CD4-positive, alpha-beta memory T cell (primary cell): Measurements from ENCODE around the gene TGFBR1. TPM values are rescaled to one million over a fixed set of nuclear protein-coding genes. Genes with fewer than 3 reads are reported as not detected.
A peak's percentile ranks its signal among the peaks of the same experiment; 100 is the strongest.

Experiments used
- CTCF ChIA-PET: fragments of 350-600 bp; sonication (Branson Sonifier 250); formaldehyde crosslinking; loops from one replicate; lab custom pipeline; 2021; ENCODE audit warnings: inconsistent platforms; ENCODE audit not compliant: partially characterized antibody; lab: Charles Lee
- POLR2A ChIA-PET: fragments of 350-600 bp; sonication (Branson Sonifier 250); formaldehyde crosslinking; loops from one replicate; lab custom pipeline; 2021; ENCODE audit not compliant: partially characterized antibody; lab: Charles Lee
- DNase-seq, 5 donors: peaks; one replicate each; pipeline versions ENCODE4 v3.0.0 to v3.0.0-alpha.2; 2020 to 2022; ENCODE audit warnings: mixed read lengths in 1 of 5
- H3K27ac ChIP-seq: one replicate; pipeline ENCODE4 v1.7.0; 2013; ENCODE audit warnings: low read depth, low read length
- H3K27me3 ChIP-seq: 2 replicates; pipeline ENCODE4 v1.7.0; 2013; ENCODE audit warnings: mild to moderate bottlenecking, low read length, moderate library complexity; ENCODE audit not compliant: insufficient read depth
- H3K36me3 ChIP-seq: 2 replicates; pipeline ENCODE4 v1.7.0; 2013; ENCODE audit warnings: mild to moderate bottlenecking, low read length, moderate library complexity; ENCODE audit not compliant: insufficient read depth
- H3K4me1 ChIP-seq: 2 replicates; pipeline ENCODE4 v1.7.0; 2013; ENCODE audit warnings: mild to moderate bottlenecking, low read length, moderate library complexity; ENCODE audit not compliant: insufficient read depth
- H3K4me3 ChIP-seq, 2 donors: one replicate each; pipeline ENCODE4 v1.7.0; 2013; ENCODE audit warnings: low read length in 2 of 2, mild to moderate bottlenecking in 1 of 2
- H3K9me3 ChIP-seq, 2 donors: one replicate each; pipeline ENCODE4 v1.7.0; 2013; ENCODE audit warnings: low read length in 2 of 2, control low read depth in 1 of 2; ENCODE audit not compliant: control insufficient read depth in 1 of 2
- H3K27ac Mint-ChIP-seq, 7 donors: one replicate each; pipeline ENCODE4 v1.8.0; 2020 to 2021; ENCODE audit warnings: mixed read lengths in 7 of 7, mild to moderate bottlenecking in 6 of 7, inconsistent platforms in 3 of 7, moderate library complexity in 3 of 7
- H3K27me3 Mint-ChIP-seq, 2 donors: one replicate each; pipeline ENCODE4 v1.8.0; 2020 to 2021; ENCODE audit warnings: mixed read lengths in 2 of 2
- H3K36me3 Mint-ChIP-seq, 2 donors: one replicate each; pipeline ENCODE4 v1.8.0; 2020 to 2021; ENCODE audit warnings: mixed read lengths in 2 of 2, inconsistent platforms in 1 of 2, mild to moderate bottlenecking in 1 of 2
- H3K4me1 Mint-ChIP-seq, 4 donors: one replicate each; pipeline ENCODE4 v1.8.0; 2020 to 2021; ENCODE audit warnings: mixed read lengths in 4 of 4, mild to moderate bottlenecking in 1 of 4
- H3K4me3 Mint-ChIP-seq, 8 donors: one replicate each; pipeline ENCODE4 v1.8.0; 2020 to 2021; ENCODE audit warnings: mixed read lengths in 8 of 8, mild to moderate bottlenecking in 7 of 8, moderate library complexity in 6 of 8, inconsistent platforms in 3 of 8
- H3K9me3 Mint-ChIP-seq, 8 donors: one replicate each; pipeline ENCODE4 v1.8.0; 2020 to 2021; ENCODE audit warnings: mixed read lengths in 8 of 8, mild to moderate bottlenecking in 5 of 8, inconsistent platforms in 3 of 8, moderate library complexity in 1 of 8
- intact Hi-C: fragments of 100-400 bp; cut with micrococcal nuclease; formaldehyde crosslinking; loops from one replicate; pipeline ENCODE4 v1.15.1; 2023
- polyA plus RNA-seq, 2 donors: library from polyadenylated mRNA; unstranded; fragments of 300-500 nt; fragmentation: Illumina TruSeq; gene quantifications; one replicate each; pipeline ENCODE4 v1.2.3, GENCODE V29; 2021
- total RNA-seq, 2 experiments: library from RNA; stranded (reverse); gene quantifications; one replicate each; pipeline ENCODE4 v1.2.3, GENCODE V29; 2021

TGFBR1 gene
- total and polyA plus RNA-seq, 4 experiments from 2014 or later, result 19.1 to 27.4 (median 23.9) TPM

DNA sequence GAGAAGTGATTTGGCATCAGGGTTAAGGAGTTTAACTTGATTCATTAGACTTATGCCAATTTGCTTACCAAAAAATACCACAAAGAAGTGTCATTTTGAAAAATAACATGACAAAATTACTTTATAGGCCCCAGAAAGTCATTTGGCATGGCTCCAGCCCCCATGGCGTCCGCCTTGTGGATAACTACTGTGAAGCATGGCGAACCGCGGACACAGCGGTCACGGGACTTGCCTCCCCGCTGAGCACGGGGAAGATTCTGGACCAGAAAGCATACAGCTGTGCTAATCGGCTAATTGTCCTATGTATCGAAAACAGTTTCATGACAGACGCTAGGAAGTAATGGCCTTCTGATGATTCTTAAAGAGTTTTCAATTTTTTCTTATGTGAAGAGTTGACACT is 35.4 kb upstream of the TGFBR1 start:
- CTCF ChIA-PET, result no interaction called here
- Histone ChIP-seq H3K27me3 (no peaks in the 10 kb centered on the region), H3K27ac (no peak overlapping the region), H3K4me3 (no peak overlapping the region), H3K4me1 (peaks cover 18% of the 10 kb centered on the region), H3K36me3 (no peaks in the 10 kb centered on the region), H3K9me3 (no peaks in the 10 kb centered on the region)
- POLR2A ChIA-PET, result interaction anchor here (1.0 to 2.6 kb wide), 4 partner anchors 11 to 36 kb away, joined by 3 to 22 read pairs (median 8); partner anchors contain the start of gene TGFBR1
- no peak for DNase-seq
- Mint-ChIP-seq H3K27ac (peak overlapping the region; percentile 41 to 92 (median 81)), H3K27me3 (no peaks in the 10 kb centered on the region), H3K36me3 (no peaks in the 10 kb centered on the region), H3K9me3 (peaks cover 0 to 2% (median 0%) of the 10 kb centered on the region in 8 donors), H3K4me3 (peak overlapping the region in 4 of 8 donors; percentile 12 to 73 (median 62)), H3K4me1 (peaks cover 24 to 75% (median 47%) of the 10 kb centered on the region in 4 donors)
- intact Hi-C loops, result no loop called here

DNA sequence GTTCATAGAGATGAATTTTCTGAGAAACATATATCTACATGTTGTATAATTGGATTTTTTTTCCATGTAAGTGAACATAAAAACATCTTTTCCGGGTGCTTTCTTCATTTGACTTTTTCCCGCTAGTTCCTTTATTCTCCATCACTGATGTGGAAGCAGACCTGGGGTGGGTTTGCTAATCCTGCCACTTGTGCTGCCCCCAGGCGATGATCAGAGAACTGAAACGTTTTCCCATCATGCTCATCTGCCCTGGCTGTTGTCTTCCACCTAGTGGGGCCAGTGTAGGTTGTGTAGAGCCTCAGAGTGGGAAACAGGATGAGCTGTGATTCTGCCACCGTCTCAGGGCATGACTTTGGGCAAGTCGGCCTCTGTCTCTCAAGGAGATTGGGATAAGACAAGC is 34.2 kb upstream of the TGFBR1 start:
- Histone ChIP-seq H3K4me1 (peaks cover 30% of the 10 kb centered on the region), H3K27me3 (no peaks in the 10 kb centered on the region), H3K4me3 (no peak overlapping the region), H3K9me3 (no peaks in the 10 kb centered on the region), H3K27ac (no peak overlapping the region), H3K36me3 (no peaks in the 10 kb centered on the region)
- peak overlapping the region in 4 of 7 donors; percentile 45 to 75 (median 62) for H3K27ac Mint-ChIP-seq
- H3K36me3 Mint-ChIP-seq, result no peaks in the 10 kb centered on the region
- peaks cover 0 to 2% (median 0%) of the 10 kb centered on the region in 8 donors for H3K9me3 Mint-ChIP-seq
- no peaks in the 10 kb centered on the region for H3K27me3 Mint-ChIP-seq
- peaks cover 31 to 78% (median 50%) of the 10 kb centered on the region in 4 donors for H3K4me1 Mint-ChIP-seq
- CTCF ChIA-PET, result no interaction called here
- intact Hi-C loops, result no loop called here
- DNase-seq, result no peak
- no peak overlapping the region for H3K4me3 Mint-ChIP-seq
- POLR2A ChIA-PET, result interaction anchor here (0.8 kb wide), 1 partner anchor 13 kb away, joined by 3 read pairs; no protein-coding TSS in a partner anchor

- Histone ChIP-seq H3K27ac (no peak overlapping the region), H3K4me3 (no peak overlapping the region), H3K4me1 (peaks cover 37% of the 10 kb centered on the region), H3K9me3 (no peaks in the 10 kb centered on the region), H3K27me3 (no peaks in the 10 kb centered on the region), H3K36me3 (no peaks in the 10 kb centered on the region)
- peaks cover 36 to 81% (median 53%) of the 10 kb centered on the region in 4 donors for H3K4me1 Mint-ChIP-seq
- peak overlapping the region in 1 of 8 donors; percentile 19 for H3K4me3 Mint-ChIP-seq
- ChIA-PET CTCF (no interaction called here), POLR2A (interaction anchor here (0.8 kb wide), 1 partner anchor 14 kb away, joined by 3 read pairs; no protein-coding TSS in a partner anchor)
- peak overlapping the region in 5 of 7 donors; percentile 6 to 86 (median 59) for H3K27ac Mint-ChIP-seq
- H3K27me3 Mint-ChIP-seq, result no peaks in the 10 kb centered on the region
- peaks cover 0 to 2% (median 0%) of the 10 kb centered on the region in 8 donors for H3K9me3 Mint-ChIP-seq
- intact Hi-C loops, result no loop called here
- no peaks in the 10 kb centered on the region for H3K36me3 Mint-ChIP-seq
- DNase-seq, result no peak
Observed at GRCh38 chr9:99071313-99072039, 33.4 kb upstream of the TGFBR1 start.

DNA sequence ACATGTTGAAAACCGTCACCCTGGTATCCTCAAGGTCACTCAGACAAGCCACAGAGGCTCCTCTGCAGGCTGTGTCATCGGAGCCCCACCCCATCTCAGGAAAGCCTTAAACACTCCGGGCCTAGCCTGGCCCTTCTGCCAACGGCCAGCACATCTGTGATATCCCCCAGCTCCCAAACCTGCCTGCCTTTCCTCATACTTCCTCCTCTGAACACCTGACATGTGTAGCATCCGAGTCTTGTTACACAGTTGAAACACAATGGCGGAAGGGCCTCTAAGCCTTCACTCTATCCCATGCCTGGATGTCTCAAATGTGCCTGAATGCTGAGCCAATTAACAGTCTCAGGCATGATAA is 32.9 kb upstream of the TGFBR1 start:
- intact Hi-C loops, result no loop called here
- Histone ChIP-seq H3K4me1 (peaks cover 42% of the 10 kb centered on the region), H3K27ac (no peak overlapping the region), H3K36me3 (no peaks in the 10 kb centered on the region), H3K27me3 (no peaks in the 10 kb centered on the region), H3K4me3 (no peak overlapping the region), H3K9me3 (no peaks in the 10 kb centered on the region)
- H3K27me3 Mint-ChIP-seq, result no peaks in the 10 kb centered on the region
- ChIA-PET CTCF (no interaction called here), POLR2A (no interaction called here)
- H3K9me3 Mint-ChIP-seq, result peaks cover 0 to 2% (median 0%) of the 10 kb centered on the region in 8 donors
- peak overlapping the region in 5 of 7 donors; percentile 6 to 69 (median 48) for H3K27ac Mint-ChIP-seq
- no peaks in the 10 kb centered on the region for H3K36me3 Mint-ChIP-seq
- peaks cover 39 to 82% (median 54%) of the 10 kb centered on the region in 4 donors for H3K4me1 Mint-ChIP-seq
- no peak overlapping the region for H3K4me3 Mint-ChIP-seq
- DNase-seq, result no peak

GRCh38 chr9:99073347-99073746 is 31.6 kb upstream of the TGFBR1 start:
- H3K4me1 ChIP-seq, result peaks cover 53% of the 10 kb centered on the region
- peaks cover 0 to 2% (median 0%) of the 10 kb centered on the region in 8 donors for H3K9me3 Mint-ChIP-seq

GRCh38 chr9:99073985-99074901 is 30.7 kb upstream of the TGFBR1 start:
- Histone ChIP-seq H3K36me3 (no peaks in the 10 kb centered on the region), H3K27ac (no peak overlapping the region), H3K9me3 (no peaks in the 10 kb centered on the region), H3K4me3 (no peak overlapping the region), H3K4me1 (peaks cover 44% of the 10 kb centered on the region), H3K27me3 (no peaks in the 10 kb centered on the region)
- Mint-ChIP-seq H3K27ac (peak overlapping the region in 6 of 7 donors; percentile 6 to 73 (median 44)), H3K9me3 (peaks cover 0 to 2% (median 0%) of the 10 kb centered on the region in 8 donors), H3K27me3 (no peaks in the 10 kb centered on the region), H3K36me3 (no peaks in the 10 kb centered on the region), H3K4me1 (peaks cover 37 to 83% (median 56%) of the 10 kb centered on the region in 4 donors), H3K4me3 (no peak overlapping the region)
- ChIA-PET POLR2A (interaction anchor here (0.6 to 7.2 kb wide), 2 partner anchors 15 to 82 kb away, joined by 3 to 58 read pairs; no protein-coding TSS in a partner anchor), CTCF (interaction anchor here (1.0 to 1.8 kb wide), 3 partner anchors 67 to 76 kb away, joined by 3 to 4 read pairs (median 4); no protein-coding TSS in a partner anchor)
- no peak for DNase-seq
- intact Hi-C loops, result no loop called here

More at GRCh38 chr9:99073347-99073746, 31.6 kb upstream of the TGFBR1 start:
- ChIA-PET POLR2A (no interaction called here), CTCF (no interaction called here)
- H3K36me3 Mint-ChIP-seq, result no peaks in the 10 kb centered on the region
- H3K27ac Mint-ChIP-seq, result peak overlapping the region in 2 of 7 donors; percentile 26 to 38
- Histone ChIP-seq H3K27ac (no peak overlapping the region), H3K36me3 (no peaks in the 10 kb centered on the region), H3K4me3 (no peak overlapping the region), H3K9me3 (no peaks in the 10 kb centered on the region), H3K27me3 (no peaks in the 10 kb centered on the region)
- intact Hi-C loops, result no loop called here
- DNase-seq, result no peak
- H3K27me3 Mint-ChIP-seq, result no peaks in the 10 kb centered on the region
- no peak overlapping the region for H3K4me3 Mint-ChIP-seq
- H3K4me1 Mint-ChIP-seq, result peaks cover 43 to 85% (median 59%) of the 10 kb centered on the region in 4 donors
